CD4-positive, alpha-beta T cell treated with Interleukin-21 for 1 hour (primary cell): ENCODE measurements around the gene TBC1D5.
"Not testable (repeated sequence)": the region's sequence is repeated elsewhere in the genome, so short reads cannot be mapped to it uniquely, and the experiment has no call there.

ENCODE experiments used
- DNase-seq: peaks from one replicate; pipeline ENCODE4 v3.0.0-alpha.2; 2020

TBC1D5 gene

DNA sequence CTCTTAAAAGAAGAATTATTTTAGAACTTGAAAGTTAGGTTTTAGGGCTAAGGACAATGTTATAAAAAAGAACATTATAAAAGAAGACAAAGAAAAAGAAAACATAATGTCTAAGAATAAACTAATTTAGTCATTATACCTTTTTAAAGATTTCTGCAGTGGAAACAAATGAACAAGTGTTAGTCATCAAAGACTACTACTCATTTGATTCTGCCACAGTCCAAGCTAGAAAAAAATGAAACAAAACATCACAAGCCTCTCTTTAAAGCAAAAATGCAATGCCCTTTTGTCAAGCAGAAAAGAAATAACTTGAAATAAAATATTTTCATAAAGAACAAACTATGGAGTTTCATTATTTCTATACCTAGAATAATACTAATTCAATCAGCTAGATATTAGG, 102.0 kb downstream of the TBC1D5 start:
- DNase-seq = no peak

DNA sequence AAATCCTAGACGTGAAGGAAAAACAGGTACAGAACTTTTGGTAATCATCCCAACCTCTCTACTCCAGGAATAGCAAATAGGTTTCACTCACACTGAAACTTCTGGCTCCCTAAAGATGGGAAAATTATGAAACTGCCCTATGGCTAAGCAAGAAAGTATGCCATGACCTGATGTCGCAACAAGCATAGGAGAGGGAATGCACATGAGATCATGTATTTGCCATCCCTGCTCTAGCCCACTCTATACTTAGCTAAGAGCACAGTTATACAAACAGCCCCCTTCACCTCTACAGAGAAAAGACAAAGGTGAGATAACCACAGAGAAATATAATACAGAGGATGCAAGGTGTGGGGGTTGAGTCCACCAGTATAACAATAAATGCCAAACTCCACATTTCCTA, 102.7 kb downstream of the TBC1D5 start:
- no peak for DNase-seq

DNA sequence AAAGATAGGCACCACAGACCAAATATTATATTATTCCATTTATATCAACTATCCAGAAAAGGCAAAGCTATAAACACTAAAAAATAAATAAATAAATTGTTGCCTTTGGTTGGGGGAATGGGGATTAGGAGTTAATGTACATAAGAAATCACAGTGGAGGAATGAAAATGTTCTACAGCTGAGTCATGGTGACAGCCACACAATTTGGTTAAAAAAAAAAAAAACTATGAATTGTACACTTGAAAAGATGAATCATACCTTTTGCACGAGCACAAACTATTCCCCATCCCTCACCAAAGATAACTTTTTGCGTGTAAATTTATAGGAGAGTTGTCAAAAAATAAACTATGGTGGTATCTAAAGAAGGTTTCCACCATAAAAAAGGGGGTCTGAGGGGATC, 103.2 kb downstream of the TBC1D5 start:
- DNase-seq = no peak

DNA sequence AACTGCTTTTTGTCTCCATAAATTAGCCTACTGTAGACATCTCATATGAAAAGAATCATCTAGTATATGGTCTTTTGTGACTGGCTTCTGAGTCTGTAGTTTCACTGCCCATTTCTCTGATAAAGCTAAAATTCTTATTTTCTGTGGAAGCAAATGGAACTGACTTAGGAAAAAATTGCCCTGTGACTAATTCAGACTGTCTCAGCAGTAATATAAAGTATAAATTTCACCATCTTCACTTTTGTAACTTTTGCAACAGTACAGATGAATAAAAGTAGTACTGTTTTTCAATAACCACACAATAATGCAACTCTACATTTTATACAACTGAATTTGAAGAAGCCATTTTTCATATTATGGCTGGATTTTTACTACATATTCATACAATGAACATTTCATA, 104.1 kb downstream of the TBC1D5 start:
- DNase-seq = no peak

DNA sequence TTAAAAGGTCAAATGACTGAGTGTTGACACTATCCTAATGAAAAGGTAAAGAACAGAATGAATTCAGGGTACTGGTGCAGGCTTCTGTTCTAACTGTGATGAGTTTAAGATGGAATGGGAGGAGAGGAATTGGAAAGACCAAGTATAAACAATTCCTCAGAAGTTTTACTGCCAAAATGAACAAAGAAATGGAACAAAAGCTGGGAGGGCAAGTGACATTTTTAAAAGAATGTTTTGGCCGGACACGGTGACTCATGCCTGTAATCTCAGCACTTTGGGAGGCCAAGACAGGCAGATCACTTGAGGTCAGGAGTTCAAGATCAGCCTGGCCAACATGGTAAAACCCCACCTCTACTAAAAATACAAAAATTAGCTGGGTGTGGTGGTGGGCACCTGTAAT, 106.8 kb downstream of the TBC1D5 start:
- DNase-seq = not testable (repeated sequence)

DNA sequence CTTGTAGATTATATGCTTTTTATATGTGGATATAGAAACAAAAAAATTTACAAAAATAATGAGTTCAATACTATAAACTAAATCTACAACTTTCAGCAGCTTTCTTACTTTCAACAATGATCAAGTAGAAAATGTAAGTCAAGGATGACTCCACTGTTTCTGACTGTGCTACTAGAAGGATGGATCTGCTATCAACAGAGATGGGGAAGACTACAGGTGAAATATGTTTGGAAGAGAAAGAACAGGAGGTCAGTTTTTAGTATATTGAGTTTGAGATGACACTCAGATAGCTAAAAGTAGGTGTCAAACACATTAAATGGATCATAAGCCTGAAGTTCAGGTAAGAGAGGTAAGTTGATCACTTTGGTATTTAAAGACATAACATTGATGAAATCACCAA, 107.5 kb downstream of the TBC1D5 start:
- no peak for DNase-seq

DNA sequence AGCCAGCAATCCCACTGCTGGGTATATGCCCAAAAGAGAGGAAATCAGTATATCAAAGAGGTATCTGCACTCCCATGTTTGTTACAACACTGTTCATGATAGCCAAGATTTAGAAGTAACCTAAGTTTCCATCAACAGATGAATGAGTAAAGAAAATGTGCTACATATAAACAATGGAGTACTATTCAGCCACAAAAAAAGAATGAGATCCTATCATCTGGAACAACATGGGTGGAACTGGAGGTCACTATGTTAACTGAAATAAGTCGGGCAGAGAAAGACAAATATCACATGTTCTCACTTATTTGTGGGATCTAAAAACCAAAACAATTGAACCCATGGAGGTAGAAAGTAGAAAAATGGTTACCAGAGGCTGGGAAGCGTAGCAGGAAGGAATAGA, 108.2 kb downstream of the TBC1D5 start:
- no peak for DNase-seq

DNA sequence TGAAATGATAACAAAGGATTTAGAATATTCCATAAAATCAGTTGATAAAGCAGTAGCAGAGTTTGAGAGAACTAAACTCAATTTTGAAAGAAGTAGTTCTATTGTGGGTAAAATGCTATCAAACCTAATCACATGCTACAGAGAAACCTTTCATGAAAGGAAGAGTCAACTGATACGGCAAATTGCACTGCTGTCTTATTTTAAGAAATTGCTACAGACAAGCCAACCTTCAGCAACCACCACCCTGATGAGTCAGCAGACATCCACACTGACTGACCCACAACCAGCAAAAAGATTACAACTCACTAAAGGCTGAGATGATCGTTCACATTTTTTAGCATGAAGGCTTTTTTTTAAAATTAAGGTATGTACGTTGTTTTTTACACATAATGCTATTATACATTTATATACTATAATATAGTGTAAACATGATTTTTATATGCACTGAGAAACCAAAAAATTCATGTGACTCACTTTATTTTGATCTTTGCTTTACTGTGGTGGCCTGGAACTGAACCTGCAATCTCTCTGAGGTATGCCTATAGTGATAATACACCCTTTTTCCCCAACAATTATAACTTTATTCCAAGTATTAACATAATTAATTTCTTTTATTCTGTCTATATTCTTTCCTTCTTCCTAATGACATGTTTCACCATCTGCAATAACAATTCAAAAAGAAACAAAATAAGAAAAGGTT, 109.9 kb downstream of the TBC1D5 start:
- no peak for DNase-seq

DNA sequence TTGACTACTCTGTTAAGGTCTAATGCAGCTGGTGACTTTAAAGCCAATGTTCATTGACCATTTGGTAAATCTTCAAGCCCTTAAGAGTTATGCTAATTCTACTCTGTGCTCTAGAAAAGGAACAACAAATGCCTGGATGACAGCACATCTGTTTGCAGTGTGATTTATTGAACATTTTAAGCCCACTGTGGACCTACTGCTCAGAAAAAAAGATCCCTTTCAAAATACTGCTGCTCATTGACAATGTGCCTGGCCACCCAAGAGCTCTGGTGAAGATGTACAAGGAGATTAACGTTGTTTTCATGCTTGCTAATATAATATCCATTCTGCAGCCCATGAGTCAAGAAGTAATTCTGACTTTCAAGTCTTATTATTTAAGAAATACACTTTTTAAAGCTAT, 110.8 kb downstream of the TBC1D5 start:
- DNase-seq = no peak

DNA sequence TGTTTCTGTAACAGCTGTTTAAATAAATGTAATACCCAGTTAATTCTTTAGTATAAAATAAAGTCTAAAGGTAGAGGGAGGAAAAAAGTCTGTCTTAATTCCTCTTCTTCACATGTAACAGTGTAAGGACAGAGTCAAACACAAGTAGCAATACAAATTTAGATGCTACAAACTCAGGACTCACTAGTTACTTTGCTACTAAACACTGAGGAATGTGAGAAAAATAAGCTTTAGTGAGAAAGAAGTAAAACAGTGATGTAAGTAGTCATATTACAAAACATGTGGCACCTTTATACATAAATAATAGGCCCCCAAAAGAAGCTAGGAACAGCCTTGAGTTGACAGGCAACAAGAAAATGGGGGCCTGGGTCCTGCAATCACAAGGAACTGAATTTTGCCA, 113.0 kb downstream of the TBC1D5 start:
- no peak for DNase-seq

DNA sequence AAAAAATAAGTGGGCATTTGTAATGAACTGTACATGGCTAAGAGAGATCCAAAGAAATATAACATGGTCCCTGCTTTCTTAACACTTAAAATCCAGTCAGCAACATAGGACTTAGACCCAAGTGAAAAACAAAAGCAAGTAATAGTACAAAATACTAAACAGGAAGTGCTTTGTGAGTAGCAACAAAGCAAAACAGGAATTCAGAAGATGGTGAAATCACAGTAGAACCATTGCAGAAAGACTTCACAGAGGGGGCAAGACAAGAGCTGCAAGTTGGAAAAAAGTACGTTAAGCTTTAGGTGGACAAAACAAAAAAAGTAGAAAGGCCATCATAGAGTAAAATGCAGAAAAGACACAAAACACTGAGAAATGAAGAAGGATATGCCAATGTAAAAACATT, 116.0 kb downstream of the TBC1D5 start:
- DNase-seq = no peak

DNA sequence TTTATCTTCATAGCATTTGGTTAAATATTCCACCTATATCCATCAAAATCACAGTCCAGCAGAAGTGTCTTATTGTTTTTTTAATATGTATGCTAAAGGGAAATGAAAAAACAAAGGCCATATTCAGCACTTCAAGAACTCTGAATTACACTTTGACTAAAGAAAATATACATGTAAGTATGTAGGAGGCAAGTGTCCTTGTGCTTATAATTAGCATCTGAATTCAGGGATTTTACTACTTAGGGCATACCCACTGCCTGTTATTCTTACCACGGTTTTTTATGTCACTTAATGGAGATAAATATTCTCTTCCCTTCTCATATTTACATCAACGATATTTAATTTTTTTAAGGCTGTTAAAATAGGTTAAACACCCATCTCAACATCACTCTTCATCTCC, 117.3 kb downstream of the TBC1D5 start:
- no peak for DNase-seq

DNA sequence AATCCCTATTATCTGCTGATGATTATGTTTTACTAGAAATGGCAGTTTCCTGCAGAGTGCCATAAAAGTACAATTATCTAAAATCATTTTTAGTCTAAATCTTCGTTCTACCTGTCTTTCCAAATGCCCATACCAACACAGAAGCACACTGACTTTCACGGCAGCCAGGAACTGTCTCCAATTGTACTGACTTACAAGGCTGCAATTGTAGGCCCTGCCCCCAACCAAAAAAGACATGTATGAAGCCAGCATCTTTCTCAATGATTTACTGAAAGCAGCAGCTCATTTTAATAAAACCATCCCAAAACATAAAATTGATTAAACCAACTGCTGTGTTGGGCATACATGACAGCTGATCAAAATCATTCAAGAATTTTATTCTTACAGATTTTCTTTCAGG, 119.0 kb downstream of the TBC1D5 start:
- no peak for DNase-seq

DNA sequence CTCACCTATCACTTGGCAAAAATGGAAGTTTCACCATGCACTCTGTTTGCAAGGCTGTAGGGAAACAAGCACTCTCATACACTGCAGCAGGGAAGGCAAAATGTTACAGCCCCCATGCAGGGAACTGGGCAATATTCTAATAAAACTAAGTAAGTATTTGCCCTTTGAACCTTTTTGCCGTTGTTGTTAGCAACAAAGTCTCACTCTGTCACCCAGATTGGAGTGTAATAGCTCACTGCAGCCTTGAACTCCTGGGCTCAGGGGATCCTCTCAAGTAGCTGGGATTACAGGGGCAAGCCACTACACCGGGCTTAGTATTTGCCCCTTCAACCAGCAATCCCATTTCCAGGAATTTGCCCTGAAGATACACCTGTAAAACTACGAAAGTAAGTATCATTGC, 122.5 kb downstream of the TBC1D5 start:
- DNase-seq = no peak

DNA sequence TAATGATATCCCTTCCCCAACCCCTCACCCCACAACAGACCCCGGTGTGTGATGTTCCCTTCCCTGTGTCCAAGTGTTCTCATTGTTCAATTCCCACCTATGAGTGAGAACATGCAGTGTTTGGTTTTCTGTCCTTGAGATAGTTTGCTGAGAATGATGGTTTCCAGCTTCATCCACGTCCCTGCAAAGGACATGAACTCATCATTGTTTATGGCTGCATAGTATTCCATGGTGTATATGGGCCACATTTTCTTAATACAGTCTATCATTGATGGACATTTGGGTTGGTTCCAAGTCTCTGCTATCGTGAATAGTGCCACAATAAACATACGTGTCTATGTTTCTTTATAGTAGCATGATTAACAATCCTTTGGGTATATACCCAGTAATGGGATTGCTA, 129.4 kb downstream of the TBC1D5 start:
- not testable (repeated sequence) for DNase-seq

DNA sequence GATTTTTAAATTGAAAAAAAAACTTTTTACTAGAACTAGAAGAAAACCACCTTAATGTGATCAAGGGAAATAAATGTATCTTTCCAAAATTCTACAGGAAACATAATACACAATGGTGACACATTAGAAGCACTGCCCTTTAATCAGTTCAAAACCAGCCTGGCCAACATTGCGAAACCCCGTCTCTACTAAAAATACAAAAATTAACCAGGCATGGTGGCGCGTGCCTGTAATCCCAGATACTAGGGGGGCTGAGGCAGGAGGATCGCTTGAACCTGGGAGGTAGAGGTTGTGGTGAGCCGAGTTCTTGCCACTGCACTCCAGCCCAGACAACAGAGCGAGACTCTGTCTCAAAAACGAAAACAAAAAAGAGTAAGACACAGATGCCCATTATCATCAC, 134.5 kb downstream of the TBC1D5 start:
- DNase-seq = no peak

DNA sequence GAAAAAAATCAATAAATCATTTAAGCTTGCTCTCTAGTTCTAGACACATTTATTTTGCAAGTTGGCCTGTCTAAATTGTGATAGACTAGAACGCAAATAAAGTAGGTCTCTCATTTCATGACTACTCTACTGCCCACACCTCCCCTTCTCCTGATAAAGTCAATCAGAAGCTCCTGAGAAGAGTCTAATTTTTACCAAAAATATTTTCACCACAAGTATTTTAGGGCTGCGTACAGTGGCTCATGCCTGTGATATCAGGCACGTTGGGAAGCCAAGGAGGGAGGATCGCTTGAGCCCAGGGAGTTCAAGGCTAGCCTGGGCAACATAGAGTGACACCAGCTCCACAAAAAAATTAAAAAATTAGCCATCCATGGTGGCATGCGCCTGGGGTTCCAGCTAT, 136.5 kb downstream of the TBC1D5 start:
- DNase-seq = no peak

DNA sequence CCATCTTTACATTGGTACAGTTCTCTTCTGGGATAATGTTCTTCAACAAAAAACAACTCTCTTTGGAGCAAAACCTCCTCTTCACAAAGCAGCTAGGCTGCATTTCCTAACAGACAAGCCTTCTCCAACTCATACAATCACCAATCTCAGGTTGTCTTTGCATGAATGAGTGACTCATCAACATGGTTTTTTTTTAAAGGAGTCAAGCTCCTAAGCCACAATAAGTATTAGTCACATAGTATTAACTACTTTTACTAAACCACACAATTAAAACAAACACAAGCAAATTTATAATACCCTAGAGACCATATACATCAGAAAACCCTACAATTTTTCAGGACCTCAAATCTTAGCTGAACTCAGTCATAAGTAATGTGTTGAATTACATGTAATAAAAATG, 137.4 kb downstream of the TBC1D5 start:
- no peak for DNase-seq

DNA sequence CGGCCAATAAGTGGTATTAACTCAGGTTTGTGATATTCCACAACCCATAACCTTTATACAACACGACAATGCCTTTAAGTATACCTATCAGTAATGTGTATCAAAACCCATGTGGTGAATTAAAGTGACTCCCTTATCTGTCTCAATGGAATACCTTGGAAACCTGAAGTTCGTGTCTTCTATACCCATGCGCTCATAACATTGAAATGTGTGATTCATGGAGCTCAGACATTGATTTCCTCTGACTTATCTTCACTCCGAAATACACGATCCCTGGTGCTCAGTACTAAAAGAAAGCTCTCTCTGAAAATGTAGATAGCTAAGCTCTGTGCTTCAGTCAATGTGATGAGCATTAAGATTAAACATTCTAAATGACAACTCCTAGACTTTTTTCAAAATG, 140.3 kb downstream of the TBC1D5 start:
- DNase-seq = no peak

DNA sequence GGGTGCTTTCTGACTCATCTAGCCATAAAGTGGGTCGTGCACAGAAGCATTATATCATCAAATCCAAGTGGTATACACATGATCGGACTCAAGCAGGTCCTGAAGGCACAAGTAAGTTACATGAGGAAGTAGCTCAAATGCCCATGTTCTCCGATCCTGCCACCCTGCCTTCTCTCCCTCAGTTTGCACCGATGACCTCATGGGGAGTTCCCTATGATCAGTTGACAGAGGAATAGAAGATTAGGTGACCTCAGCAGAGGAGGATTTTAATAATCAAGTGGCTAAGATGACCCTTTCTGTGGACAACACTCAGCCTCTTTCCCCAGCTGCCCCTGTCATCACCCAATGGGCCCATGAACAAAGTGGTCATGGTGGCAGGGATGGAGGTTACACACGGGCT, 149.5 kb downstream of the TBC1D5 start:
- no peak for DNase-seq

DNA sequence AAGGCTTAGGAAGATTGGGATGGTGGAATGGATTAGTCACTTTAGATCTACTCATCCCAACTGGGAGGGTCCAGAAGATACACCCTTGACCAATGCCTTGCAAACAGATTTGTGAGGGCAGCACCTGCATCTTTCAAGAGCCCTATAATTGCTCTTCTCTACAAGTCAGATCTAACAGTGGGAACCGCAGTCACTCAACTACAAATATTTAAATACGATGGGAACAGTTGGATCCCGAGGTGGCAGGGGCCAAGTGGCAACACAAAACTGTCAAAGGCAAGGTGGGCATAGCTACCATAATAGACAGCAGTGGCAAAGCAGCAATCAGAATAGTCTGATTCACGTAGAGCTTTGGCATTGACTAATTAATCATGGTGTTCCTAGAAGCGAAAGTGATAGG, 152.0 kb downstream of the TBC1D5 start:
- no peak for DNase-seq

DNA sequence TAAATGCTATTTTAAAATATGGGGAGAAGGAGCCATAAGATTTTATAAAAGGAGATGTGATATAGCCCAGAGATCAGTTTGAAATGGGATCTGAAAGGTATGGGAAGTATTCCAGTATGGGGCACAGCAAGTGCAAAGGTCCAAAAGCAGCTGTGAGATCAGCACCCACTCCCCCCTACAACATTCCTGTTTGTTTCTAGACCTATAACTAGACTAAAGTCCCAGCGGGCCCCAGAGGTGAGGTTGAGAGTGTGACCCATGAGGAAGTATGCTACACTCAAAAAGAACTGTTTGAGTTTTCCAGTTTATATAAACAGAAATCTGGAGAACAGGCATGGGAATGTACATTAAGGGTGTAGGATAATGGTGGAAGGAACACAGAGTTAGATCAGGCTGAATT, 152.5 kb downstream of the TBC1D5 start:
- DNase-seq = no peak

DNA sequence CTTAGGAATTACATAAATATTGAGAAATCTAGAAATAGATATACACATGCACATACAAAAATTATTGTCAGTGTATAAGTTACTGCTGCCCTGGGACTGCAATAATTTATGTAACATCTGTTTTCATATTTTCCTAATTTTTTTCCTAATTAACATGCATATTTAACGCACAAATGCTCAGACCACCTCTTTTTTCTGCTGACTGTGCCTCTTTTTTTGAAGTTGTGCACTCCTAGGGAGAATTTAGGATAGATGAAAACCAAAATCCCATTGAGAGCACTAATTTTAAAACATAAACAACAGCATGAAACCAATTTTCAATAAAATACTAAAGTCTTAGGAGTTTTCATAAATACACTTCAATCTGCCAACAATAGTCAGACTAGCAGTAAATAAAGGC, 154.0 kb downstream of the TBC1D5 start:
- no peak for DNase-seq

DNA sequence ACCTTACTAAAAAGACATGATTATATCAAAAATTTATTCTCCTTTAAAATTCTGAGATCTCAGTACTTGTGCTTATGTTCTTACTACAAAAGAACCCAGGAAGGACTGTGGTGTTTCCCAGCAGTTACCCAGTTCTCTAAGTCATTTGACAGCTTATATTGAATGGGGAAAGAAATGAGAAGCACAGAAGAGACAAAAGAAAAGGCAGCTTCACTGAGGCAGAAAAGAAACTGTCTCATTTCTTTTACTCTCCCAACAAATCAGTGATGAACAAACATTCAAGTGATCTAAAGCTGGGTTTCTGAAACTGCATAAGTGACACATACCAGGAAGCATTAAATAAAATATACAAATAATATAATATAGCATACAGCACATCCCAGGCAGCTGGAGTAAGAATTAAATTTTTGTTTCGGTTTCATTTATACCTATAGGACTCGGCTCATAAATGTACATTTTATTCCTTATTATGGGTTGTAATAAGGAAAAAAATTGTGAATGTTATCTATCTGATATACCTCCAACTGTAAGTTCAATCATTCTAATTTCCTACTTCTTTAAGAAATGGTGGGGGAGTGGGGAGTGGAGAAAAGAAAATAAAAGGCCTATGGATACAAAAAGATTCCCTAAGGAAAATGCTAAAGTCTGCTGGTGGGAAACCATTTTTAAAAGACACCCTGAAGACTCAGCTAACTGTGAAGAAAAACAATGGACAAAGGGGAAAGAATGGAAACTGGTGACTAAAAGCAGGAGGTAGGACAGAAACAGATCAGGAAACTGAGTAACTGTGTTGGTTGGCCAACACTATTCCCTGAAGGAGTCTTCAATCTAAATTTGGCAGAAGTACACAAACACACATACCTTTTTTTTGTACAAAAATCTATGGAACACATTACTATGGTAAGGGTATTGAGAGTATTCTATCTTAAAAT, 156.8 kb downstream of the TBC1D5 start:
- DNase-seq = no peak

DNA sequence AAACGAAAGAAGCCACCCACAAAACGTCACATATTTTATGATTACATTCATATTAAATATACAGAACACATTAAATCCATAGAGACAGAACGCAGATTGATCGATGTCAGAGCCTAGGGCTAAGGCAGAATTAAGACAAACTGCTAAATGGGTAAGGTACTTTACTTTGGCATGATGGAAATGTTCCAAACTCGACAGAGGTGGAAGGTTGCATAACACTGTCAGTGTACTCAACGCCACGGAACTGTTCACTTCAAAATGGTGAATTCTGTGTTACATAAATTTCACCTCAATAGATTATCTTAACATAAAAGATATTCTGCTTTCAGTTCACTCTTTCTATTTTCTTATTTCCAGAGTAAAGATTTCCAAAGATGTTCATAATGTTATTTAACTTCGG, 158.4 kb downstream of the TBC1D5 start:
- no peak for DNase-seq
